HL-60 (cell line): ENCODE measurements around the gene SCN7A.
"Not testable (repeated sequence)": the region's sequence is repeated elsewhere in the genome, so short reads cannot be mapped to it uniquely, and the experiment has no call there.

Experiments
- DNase-seq, 2 experiments: peaks; one replicate each; pipeline ENCODE4 v3.0.0-alpha.2; 2010 to 2020; ENCODE audit warnings: low read depth in 1 of 2, low spot score in 1 of 2
- H3K27ac ChIP-seq: fragments of 250-450 bp; sonication (Bioruptor Pico); replicated peaks from 2 replicates; pipeline ENCODE4 v1.5.1; 2020; ENCODE audit warnings: mild to moderate bottlenecking, moderate library complexity
- H3K27me3 ChIP-seq: fragments of 250-450 bp; sonication (Bioruptor Pico); 2 replicates; pipeline ENCODE4 v1.5.1; 2021; ENCODE audit warnings: mild to moderate bottlenecking, moderate library complexity; ENCODE audit not compliant: insufficient read depth, poor library complexity, severe bottlenecking
- H3K4me3 ChIP-seq: replicated peaks from 2 replicates; pipeline ENCODE4 v1.5.1; 2011; ENCODE audit warnings: mild to moderate bottlenecking, control low read depth, low read length; ENCODE audit not compliant: insufficient read depth
- GABPA ChIP-seq: IDR thresholded peaks from 2 replicates; pipeline ENCODE4 v1.6.1; 2012; ENCODE audit warnings: low read depth
- POLR2AphosphoS5 ChIP-seq: IDR thresholded peaks from 2 replicates; pipeline ENCODE4 v1.6.1; 2012; ENCODE audit warnings: low read depth
- REST ChIP-seq: IDR thresholded peaks from 2 replicates; pipeline ENCODE4 v1.6.1; 2012; ENCODE audit warnings: low read depth; ENCODE audit not compliant: insufficient replicate concordance
- SPI1 ChIP-seq: IDR thresholded peaks from 2 replicates; pipeline ENCODE4 v1.6.1; 2012; ENCODE audit warnings: low read depth, mild to moderate bottlenecking, borderline replicate concordance
- TF ChIP-seq, protein P1 (sequence below): IDR thresholded peaks from one replicate; pipeline ENCODE4 v1.5.1; 2011; ENCODE audit warnings: low read length, control low read depth, inconsistent platforms; ENCODE audit not compliant: insufficient read depth

The SCN7A gene

GRCh38 chr2:166464187-166464586 lies 29.9 kb downstream of the SCN7A start:
- Histone ChIP-seq H3K27ac (no peak overlapping the region), H3K4me3 (no peak overlapping the region), H3K27me3 (no peaks in the 10 kb centered on the region)
- TF ChIP-seq GABPA (no peak), SPI1 (no peak), REST (no peak)
- TF ChIP-seq, protein P1, sequence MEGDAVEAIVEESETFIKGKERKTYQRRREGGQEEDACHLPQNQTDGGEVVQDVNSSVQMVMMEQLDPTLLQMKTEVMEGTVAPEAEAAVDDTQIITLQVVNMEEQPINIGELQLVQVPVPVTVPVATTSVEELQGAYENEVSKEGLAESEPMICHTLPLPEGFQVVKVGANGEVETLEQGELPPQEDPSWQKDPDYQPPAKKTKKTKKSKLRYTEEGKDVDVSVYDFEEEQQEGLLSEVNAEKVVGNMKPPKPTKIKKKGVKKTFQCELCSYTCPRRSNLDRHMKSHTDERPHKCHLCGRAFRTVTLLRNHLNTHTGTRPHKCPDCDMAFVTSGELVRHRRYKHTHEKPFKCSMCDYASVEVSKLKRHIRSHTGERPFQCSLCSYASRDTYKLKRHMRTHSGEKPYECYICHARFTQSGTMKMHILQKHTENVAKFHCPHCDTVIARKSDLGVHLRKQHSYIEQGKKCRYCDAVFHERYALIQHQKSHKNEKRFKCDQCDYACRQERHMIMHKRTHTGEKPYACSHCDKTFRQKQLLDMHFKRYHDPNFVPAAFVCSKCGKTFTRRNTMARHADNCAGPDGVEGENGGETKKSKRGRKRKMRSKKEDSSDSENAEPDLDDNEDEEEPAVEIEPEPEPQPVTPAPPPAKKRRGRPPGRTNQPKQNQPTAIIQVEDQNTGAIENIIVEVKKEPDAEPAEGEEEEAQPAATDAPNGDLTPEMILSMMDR: no peak
- DNase-seq: no peak

DNA sequence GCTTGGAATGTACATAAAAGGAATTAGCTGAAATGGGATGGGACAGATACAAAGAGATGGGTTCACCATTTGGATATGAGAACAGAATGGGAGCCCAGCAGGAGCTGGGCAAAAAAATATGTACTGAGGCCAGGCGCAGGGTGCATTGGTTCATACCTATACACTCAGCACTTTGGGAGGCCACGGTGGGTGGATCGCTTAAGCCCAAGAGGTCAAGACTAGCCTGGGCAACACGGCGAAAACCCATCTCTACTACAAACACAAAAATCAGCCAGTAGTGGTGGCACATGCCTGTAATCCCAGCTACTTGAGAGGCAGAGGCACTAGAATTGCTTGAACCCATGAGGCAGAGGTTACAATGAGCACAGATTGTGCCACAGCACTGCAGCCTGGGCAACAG lies 30.4 kb downstream of the SCN7A start:
- TF ChIP-seq SPI1 (no peak), POLR2AphosphoS5 (no peak), REST (no peak), GABPA (no peak)
- TF ChIP-seq, protein P1: no peak
- DNase-seq: no peak
- no peaks in the 10 kb centered on the region for H3K27me3 ChIP-seq

DNA sequence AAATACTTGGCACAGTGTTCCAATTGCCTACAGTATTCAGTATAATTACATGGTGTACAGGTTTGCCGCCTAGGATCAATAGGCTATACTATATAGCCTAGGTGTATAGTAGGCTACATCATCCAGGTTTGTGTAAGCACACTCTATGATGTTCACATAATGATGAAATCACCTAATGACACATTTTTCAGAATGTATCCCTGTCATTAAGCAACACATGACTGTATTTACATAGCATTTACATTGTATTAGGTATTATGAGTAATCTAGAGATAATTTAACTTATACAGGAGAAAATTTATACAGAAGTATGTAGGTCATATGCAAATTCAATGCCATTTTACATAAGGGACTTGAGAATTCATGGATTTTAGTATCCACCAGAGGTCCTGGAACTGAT lies 35.4 kb downstream of the SCN7A start:
- no peak overlapping the region for H3K4me3 ChIP-seq
- TF ChIP-seq REST (no peak), GABPA (no peak), POLR2AphosphoS5 (no peak), SPI1 (no peak)
- TF ChIP-seq, protein P1: no peak
- H3K27me3 ChIP-seq: no peaks in the 10 kb centered on the region
- H3K27ac ChIP-seq: no peak overlapping the region
- DNase-seq: no peak

More for the DNA sequence above, 30.4 kb downstream of the SCN7A start:
- no peak overlapping the region for H3K4me3 ChIP-seq
- no peak overlapping the region for H3K27ac ChIP-seq

DNA sequence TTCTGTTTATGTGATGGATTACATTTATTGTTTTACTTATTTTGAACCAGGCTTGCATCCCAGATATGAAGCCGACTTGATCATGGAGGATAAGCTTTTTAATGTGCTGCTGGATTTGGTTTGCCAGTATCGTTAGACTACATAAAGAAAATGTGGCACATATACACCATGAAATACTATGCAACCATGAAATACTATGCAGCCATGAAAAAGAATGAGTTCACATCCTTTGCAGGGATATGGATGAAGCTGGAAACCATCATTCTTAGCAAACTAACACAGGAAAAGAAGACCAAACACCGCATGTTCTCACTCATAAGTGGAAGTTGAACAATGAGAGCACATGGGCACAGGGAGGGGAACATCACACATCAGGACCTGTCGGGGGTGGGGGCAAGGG lies 38.2 kb downstream of the SCN7A start:
- not testable (repeated sequence) for H3K27me3 ChIP-seq, DNase-seq, H3K27ac ChIP-seq, H3K4me3 ChIP-seq
